Measurements from ENCODE around the gene POU2AF3.
"Not testable (repeated sequence)": the region's sequence is repeated elsewhere in the genome, so short reads cannot be mapped to it uniquely, and the experiment has no call there.

DNA sequence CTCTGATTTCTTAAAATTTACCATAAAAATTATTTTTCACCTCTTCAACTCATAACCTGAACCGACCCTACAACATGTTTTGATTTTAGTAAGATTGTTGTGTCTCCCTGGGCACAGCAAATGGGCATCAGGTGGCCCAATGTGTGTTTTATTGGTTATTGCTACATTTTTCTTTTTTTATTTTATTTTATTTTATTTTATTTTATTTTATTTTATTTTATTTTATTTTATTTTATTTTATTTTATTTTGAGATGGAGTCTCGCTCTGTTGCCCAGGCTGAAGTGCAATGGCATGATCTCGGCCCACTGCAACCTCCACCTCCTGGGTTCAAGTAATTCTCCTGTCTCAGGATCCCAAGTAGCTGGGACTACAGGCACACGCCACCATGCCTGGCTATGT lies 30.0 kb upstream of the POU2AF3 start:
- TF ChIP-seq CTCF (IDR thresholded peaks at IDR 0.05); ZFX (IDR thresholded peaks at IDR 0.05; ENCODE audit: borderline replicate concordance): not testable (repeated sequence)

Data from 22Rv1 (cell line).